GM19324 (cell line): ENCODE results near the gene TMEM44.
"Not testable (repeated sequence)": the region's sequence is repeated elsewhere in the genome, so short reads cannot be mapped to it uniquely, and the experiment has no call there.

Experiments
- ATAC-seq: cut with Tn5 transposase; IDR thresholded peaks from one replicate; pipeline ENCODE4 v1.9.1; 2021; ENCODE audit warnings: mild to moderate bottlenecking, moderate library complexity; ENCODE audit not compliant: unreplicated experiment, low FRiP score

The TMEM44 gene

GRCh38 chr3:194615226-194615625 lies 18.0 kb downstream of the TMEM44 start:
- ATAC-seq: no peak

GRCh38 chr3:194612221-194612620 lies 21.0 kb downstream of the TMEM44 start:
- no peak for ATAC-seq

GRCh38 chr3:194610689-194611088 lies 22.5 kb downstream of the TMEM44 start:
- no peak for ATAC-seq

- ATAC-seq: no peak
These were observed 23.6 kb downstream of the TMEM44 start for GRCh38 chr3:194609601-194610000.

GRCh38 chr3:194608981-194609380 lies 24.2 kb downstream of the TMEM44 start:
- ATAC-seq: no peak

- ATAC-seq: no peak
These were observed 25.4 kb downstream of the TMEM44 start for GRCh38 chr3:194607592-194608389.

- ATAC-seq: no peak
These were observed 26.3 kb downstream of the TMEM44 start for GRCh38 chr3:194606941-194607340.

GRCh38 chr3:194606163-194606562 lies 27.1 kb downstream of the TMEM44 start:
- ATAC-seq: no peak

- not testable (repeated sequence) for ATAC-seq
These were observed 27.9 kb downstream of the TMEM44 start for GRCh38 chr3:194605314-194605713.

GRCh38 chr3:194604837-194605236 lies 28.4 kb downstream of the TMEM44 start:
- ATAC-seq: no peak

GRCh38 chr3:194604126-194604525 lies 29.1 kb downstream of the TMEM44 start:
- no peak for ATAC-seq

- ATAC-seq: no peak
These were observed 30.5 kb downstream of the TMEM44 start for GRCh38 chr3:194602669-194603171.

GRCh38 chr3:194598771-194599557 lies 34.3 kb downstream of the TMEM44 start:
- no peak for ATAC-seq

GRCh38 chr3:194596906-194597305 lies 36.3 kb downstream of the TMEM44 start:
- no peak for ATAC-seq

GRCh38 chr3:194592798-194593752 lies 40.1 kb downstream of the TMEM44 start:
- ATAC-seq: no peak

GRCh38 chr3:194588741-194589140 lies 44.5 kb downstream of the TMEM44 start:
- ATAC-seq: no peak

GRCh38 chr3:194588236-194588635 lies 45.0 kb downstream of the TMEM44 start:
- ATAC-seq: no peak

GRCh38 chr3:194587438-194587931 lies 45.7 kb downstream of the TMEM44 start:
- no peak for ATAC-seq

GRCh38 chr3:194586836-194587235 lies 46.4 kb downstream of the TMEM44 start:
- ATAC-seq: no peak

- ATAC-seq: no peak
These were observed 47.3 kb downstream of the TMEM44 start for GRCh38 chr3:194585880-194586281.
